HG03378 (cell line): Measurements from ENCODE around the gene DSN1.
A peak's percentile ranks its signal among the peaks of the same experiment; 100 is the strongest.
"Not testable (repeated sequence)": the region's sequence is repeated elsewhere in the genome, so short reads cannot be mapped to it uniquely, and the experiment has no call there.

Source experiments
- ATAC-seq: cut with Tn5 transposase; IDR thresholded peaks from one replicate; pipeline ENCODE4 v1.9.1; 2021; ENCODE audit warnings: mild to moderate bottlenecking, moderate library complexity; ENCODE audit not compliant: unreplicated experiment

Gene DSN1, protein sequence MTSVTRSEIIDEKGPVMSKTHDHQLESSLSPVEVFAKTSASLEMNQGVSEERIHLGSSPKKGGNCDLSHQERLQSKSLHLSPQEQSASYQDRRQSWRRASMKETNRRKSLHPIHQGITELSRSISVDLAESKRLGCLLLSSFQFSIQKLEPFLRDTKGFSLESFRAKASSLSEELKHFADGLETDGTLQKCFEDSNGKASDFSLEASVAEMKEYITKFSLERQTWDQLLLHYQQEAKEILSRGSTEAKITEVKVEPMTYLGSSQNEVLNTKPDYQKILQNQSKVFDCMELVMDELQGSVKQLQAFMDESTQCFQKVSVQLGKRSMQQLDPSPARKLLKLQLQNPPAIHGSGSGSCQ

DNA sequence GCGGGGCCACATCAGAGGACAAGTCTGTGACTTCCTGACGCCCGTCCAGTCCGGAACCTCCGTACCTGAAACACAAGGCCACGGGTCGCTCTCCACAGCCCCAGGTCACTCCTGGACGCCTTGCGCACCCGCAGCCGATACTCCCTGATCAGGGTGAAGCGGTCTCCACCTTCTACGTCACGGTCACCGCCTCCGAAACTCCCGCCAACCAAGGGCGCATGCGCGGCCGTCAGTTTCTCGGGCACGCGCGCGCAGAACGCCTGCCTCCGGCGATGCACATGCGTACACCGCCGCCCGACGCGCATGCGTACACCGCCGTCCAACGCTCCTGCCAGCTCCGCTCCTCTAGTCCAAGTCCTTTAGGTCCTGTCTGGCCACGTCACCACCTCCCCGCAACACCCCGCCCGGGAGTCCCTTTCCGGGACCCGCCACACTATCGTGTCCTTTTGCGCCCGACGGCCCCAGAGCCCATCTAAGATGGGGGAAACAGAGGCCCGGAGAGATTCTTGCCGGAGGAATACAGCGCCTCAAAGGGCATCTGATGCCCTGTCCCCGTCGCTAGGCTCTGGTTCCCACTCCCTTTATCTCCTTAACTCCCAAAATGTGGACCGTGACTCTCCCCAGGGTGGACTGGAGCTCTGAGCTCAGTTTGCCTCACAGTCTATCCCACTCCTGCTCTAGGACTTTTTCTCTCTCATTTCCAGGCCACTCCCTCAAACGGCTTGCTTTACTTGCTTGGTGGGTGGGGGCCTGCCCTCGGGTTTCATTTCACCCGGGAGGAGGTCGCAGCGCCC is at the start of gene DSN1:
DSN1 (minus strand) TSS at position 167 of the 794 bp plus-strand sequence. CDS start 2,305 bp downstream, outside the sequence.
- peak; percentile 75 for ATAC-seq

- ATAC-seq = no peak
These were observed 49.6 kb upstream of the DSN1 start for GRCh38 chr20:36823121-36823520.

GRCh38 chr20:36821964-36822437 is 48.4 kb upstream of the DSN1 start:
- ATAC-seq = no peak

DNA sequence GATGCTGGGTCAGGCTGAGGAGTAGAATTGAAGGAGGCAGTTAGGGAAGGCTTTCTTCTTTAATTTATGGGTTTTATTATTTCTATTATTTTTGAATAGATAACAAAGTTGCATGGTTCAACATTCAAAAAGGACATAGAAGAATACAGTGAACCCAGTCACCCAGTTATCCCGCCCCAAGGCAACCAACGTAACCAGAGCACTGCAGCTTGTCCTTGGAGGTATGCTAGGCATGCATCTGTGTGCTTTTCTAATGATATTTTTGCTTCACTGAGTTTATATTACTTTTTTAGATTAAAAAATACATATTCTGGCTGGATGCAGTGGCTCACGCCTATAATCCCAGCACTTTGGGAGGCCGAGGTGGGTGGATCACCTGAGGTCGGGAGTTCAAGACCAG is 47.4 kb upstream of the DSN1 start:
- ATAC-seq = no peak

- no peak for ATAC-seq
These were observed 46.5 kb upstream of the DSN1 start for GRCh38 chr20:36820073-36820472.

GRCh38 chr20:36819659-36820058 is 46.1 kb upstream of the DSN1 start:
- no peak for ATAC-seq

DNA sequence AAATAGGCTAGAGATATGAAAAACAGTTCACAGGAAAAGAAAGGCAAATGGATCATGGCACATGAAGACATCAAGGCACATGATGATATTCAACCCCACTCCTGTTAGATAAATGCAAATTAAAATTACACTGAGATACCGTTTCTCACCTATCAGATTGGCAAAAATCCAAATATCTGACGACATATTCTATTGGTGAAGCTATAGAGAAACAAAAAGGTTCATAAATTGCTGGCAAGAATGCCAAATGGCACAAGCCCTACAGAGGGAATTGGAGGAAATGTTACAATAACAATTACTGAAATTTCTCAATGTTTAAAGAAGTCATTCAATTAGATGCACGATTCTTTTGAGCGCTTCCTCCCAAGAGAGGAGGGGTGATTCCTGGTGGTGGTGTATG is 45.3 kb upstream of the DSN1 start:
- no peak for ATAC-seq

DNA sequence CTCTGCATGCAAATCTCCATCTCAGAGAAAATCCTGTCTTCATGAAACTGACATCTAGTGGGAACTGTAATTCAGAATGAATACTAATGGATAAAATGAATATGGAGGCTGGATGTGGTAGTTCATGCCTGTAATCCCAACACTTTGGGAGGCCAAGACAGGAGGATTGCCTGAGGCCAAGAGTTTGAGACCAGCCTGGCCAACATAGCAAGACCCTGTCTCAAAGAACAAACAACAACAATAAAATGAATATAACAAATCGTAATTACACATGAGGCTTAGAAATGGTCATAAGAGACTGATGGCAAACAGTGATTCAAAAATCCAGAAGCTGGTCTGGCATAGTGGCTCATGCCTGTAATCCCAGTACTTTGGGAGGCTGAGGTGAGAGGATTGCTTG is 44.6 kb upstream of the DSN1 start:
- no peak for ATAC-seq

GRCh38 chr20:36817496-36817895 is 43.9 kb upstream of the DSN1 start:
- ATAC-seq = no peak

- no peak for ATAC-seq
These were observed 42.0 kb upstream of the DSN1 start for GRCh38 chr20:36815454-36816091.

- ATAC-seq = no peak
These were observed 39.3 kb upstream of the DSN1 start for GRCh38 chr20:36812594-36813463.

DNA sequence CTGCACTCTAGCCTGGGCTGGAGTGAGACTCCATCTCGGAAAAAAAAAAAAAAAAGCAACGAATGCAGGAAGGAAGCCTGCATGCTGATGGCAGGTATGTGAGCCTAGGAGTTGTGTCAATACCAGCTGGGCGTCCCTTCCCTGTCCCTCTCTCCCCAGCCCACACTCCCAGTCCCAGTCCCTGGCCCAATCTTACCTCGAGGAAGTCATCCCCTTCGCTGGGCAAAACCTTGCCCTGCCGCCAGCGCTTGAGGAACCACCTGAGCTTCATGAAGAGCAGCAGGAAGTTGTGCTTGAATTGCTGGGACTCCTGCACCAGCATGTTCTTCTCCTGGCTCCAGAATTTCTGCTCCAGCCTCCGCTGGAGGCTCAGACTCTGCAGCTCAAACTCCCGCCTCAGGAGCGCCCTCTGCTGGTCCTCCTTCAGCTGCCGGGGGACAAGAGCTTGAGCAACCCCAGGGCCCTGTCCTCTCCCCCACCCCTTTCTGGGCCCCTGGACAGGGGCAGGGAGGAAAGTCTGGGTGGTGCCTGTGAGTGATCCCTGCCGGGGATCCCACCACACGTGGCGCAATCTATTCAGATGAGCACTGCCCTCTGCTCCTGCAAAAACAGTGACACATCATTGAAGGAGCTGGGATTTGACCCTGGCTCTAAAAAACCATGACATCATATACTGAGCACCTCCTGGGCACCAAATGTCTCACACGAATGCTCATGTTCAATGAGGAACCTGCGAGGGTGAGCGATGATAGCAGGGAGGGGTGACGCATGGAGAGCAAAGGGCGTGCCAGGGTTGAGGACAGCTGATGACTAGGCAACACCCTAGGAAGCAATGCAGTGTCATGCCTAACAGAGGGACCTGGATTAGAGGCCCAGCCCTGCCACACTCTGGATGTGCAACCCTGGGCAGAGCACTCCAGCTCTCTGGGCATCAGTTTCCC is 35.0 kb upstream of the DSN1 start:
- ATAC-seq = no peak

DNA sequence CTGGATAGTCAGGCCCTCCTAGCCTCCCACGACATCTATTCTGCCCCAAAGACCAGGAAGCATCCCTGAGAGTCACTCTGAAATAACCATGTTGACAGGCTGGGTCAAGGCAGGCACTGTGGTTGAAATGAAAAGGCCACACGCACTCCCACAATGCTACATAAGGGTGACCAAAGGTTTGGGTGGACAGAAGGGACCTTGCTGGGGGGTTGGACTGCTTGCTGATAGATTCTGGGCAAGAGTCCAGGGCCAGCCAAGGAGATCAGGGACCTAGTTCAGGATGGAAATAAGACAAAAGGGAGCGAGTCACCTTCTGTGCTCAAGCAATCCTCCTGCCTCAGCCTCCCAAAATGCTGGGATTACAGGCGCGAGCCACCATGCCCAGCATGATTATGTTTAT is 32.5 kb upstream of the DSN1 start:
- no peak for ATAC-seq

DNA sequence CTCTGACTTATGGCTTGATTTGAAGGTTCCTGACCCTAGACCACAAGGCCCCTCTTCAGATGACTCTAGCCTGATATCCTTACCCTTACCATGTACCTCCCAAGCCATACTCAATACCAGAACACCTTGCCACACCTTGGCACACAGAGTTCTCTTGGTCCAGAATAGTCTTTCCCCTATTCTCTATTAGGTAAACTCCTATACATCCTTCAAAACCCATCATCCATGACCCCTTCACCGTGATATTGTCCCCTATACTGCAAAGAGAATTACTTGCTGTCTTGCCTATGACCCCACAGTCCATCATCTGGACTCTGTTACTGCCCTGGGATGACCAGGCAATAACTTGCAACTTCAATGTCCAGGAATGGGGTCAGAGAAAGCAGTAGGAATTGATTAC is 31.8 kb upstream of the DSN1 start:
- ATAC-seq = no peak

DNA sequence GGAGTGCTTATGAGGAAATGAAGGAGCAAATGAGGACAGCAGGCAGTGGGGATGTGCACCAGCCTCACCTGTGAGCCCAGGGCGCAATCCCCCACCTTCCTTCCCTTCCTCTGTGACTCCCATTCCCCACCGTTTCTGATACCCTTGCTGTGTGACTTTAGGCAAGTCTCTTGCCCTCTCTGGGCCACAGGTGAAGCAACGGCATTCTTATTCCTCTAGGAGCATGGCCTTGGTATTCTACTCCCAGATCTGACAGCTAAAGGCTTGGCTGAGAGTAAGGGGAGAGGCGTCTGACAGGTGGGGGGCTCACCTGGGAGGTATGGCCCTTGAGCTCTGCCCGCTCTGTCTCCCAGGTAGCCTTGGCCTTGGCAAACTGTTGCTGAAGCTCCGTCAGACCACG is 30.9 kb upstream of the DSN1 start:
- no peak for ATAC-seq

GRCh38 chr20:36802326-36803222 is 29.0 kb upstream of the DSN1 start:
- ATAC-seq = no peak

DNA sequence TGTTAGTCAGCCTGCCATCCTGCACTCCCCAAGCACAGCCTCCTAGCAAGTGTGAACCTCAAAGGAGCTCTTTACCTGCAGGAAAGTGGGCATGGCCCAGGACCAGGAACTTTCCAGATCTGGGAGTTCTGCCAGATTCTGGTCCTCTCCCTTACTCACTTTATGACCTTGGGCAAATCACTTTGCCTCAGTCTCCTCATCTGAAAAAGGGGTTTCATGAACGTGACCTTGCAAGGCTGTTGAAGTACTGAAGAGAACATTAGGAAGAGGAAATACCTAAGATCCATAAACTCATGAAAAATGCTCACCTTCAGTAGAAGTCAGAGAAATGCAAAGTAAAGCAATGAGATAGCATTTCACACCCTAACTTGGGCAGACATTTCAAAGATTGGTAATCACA is 26.8 kb upstream of the DSN1 start:
- no peak for ATAC-seq

DNA sequence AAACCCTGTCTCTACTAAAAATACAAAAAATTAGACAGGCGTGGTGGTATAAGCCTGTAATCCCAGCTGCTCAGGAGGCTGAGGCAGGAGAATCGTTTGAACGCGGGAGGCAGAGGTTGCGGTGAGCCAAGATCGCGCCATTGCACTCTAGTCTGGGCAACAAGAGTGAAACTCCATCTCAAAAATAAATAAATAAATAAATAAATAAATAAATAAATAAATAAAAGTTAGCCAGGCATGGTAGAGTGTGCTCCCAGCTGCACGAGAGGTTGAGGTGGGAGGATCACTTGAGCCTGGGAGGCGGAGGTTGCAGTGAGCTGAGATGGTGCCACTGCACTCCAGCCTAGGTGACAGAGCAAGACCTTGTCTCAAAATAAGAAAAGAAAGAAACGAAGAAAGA is 25.8 kb upstream of the DSN1 start:
- not testable (repeated sequence) for ATAC-seq

DNA sequence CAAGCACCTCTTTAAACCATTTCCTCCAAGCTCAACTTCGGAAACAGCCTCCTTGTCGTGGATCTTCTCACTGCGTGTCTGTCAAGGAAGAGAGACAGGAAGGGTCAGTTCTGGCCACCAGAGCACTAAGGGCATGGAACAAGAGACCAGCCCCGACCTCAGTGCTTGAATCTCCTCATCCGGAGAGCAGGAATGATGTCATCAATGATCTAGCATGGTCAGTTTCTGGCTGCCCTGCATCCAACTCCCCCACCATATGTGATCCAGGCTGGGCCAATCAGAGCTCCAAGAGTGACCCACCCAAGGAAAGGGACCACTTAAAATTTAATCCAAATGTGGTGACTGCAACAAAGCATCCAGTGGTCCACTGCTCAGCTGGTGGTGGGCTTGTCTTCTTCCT is 23.3 kb upstream of the DSN1 start:
- ATAC-seq = no peak
